Measurements from ENCODE around the gene TAAR6. TPM values are rescaled to one million over a fixed set of nuclear protein-coding genes. Genes with fewer than 3 reads are reported as not detected.

The TAAR6 gene
- total RNA-seq: not detected
- not detected for polyA plus RNA-seq
- total RNA-seq: not detected

DNA sequence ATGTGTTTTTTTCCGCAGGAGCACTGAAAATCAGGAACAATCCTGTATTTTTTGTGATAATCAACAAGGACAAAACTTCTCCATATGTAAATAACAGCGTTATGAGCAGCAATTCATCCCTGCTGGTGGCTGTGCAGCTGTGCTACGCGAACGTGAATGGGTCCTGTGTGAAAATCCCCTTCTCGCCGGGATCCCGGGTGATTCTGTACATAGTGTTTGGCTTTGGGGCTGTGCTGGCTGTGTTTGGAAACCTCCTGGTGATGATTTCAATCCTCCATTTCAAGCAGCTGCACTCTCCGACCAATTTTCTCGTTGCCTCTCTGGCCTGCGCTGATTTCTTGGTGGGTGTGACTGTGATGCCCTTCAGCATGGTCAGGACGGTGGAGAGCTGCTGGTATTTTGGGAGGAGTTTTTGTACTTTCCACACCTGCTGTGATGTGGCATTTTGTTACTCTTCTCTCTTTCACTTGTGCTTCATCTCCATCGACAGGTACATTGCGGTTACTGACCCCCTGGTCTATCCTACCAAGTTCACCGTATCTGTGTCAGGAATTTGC, at the start of gene TAAR6:
TSS of gene TAAR6 (plus strand) at position 102 of the 557 bp plus-strand sequence. CDS start at position 102, 0 bp downstream.
- no peaks in the 10 kb centered on the region for H3K4me1 Mint-ChIP-seq
- H3K9me3 ChIP-seq (ENCODE audit: control insufficient read depth in 2 of 3, low read length in 3 of 3): no peaks in the 10 kb centered on the region
- no peaks in the 10 kb centered on the region for H3K4me1 ChIP-seq (ENCODE audit: control insufficient read depth in 2 of 2, insufficient read depth in 2 of 2, low read length in 2 of 2)
- H3K27ac ChIP-seq (ENCODE audit: low read depth, low read length): no peak within 1 kb of the TSS
- H3K27me3 ChIP-seq (ENCODE audit: control insufficient read depth in 2 of 2, insufficient read depth in 2 of 2, low read length in 2 of 2): no peaks in the 10 kb centered on the region
- DNase-seq (no peak), ATAC-seq (no peak)
- no peak within 1 kb of the TSS for H3K4me3 ChIP-seq (ENCODE audit: low read length)
- H3K27me3 Mint-ChIP-seq: peaks cover 10 to 42% (median 38%) of the 10 kb centered on the region in 5 donors
- intact Hi-C loops (cut with micrococcal nuclease): no loop called here
- H3K27ac Mint-ChIP-seq: no peak within 1 kb of the TSS
- no peaks in the 10 kb centered on the region for H3K36me3 Mint-ChIP-seq
- POLR2A ChIA-PET: no interaction called here
- no peak within 1 kb of the TSS for H3K4me3 Mint-ChIP-seq
- H3K36me3 ChIP-seq (ENCODE audit: control insufficient read depth in 2 of 3, insufficient read depth in 3 of 3, low read length in 3 of 3): no peaks in the 10 kb centered on the region
- H3K9me3 Mint-ChIP-seq: no peaks in the 10 kb centered on the region
- CTCF ChIA-PET: no interaction called here

DNA sequence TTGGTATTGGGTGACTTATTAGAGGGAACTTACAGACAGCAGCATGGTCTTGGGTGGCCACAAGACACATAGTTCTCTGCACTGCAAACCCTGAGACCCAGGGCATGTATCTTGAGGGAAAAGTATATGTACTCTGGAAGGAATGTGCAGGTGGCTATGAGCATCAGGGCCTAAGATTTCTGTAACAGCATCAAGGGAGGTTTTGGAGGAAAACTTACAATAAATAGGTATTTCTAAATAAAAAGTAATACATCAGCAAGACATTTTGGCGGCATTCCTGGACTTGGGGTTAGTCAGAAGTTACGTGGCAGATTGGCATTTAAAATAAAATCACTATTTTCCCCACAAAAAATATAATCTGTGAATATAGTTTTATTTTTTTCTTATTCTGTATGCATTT, 49.2 kb upstream of the TAAR6 start:
- Mint-ChIP-seq H3K27me3 (peaks cover 15 to 76% (median 29%) of the 10 kb centered on the region in 5 donors), H3K36me3 (no peaks in the 10 kb centered on the region), H3K27ac (no peak overlapping the region), H3K4me1 (no peaks in the 10 kb centered on the region), H3K9me3 (no peaks in the 10 kb centered on the region), H3K4me3 (no peak overlapping the region)
- ATAC-seq: no peak
- no peaks in the 10 kb centered on the region for H3K9me3 ChIP-seq (ENCODE audit: control insufficient read depth in 2 of 3, low read length in 3 of 3)
- H3K27me3 ChIP-seq (ENCODE audit: control insufficient read depth in 2 of 2, insufficient read depth in 2 of 2, low read length in 2 of 2): peaks cover 0 to 5% of the 10 kb centered on the region in 2 donors
- no peaks in the 10 kb centered on the region for H3K36me3 ChIP-seq (ENCODE audit: control insufficient read depth in 2 of 3, insufficient read depth in 3 of 3, low read length in 3 of 3)
- no peak overlapping the region for H3K27ac ChIP-seq (ENCODE audit: low read depth, low read length)
- no peak for DNase-seq
- ChIA-PET POLR2A (no interaction called here), CTCF (no interaction called here)
- no peak overlapping the region for H3K4me3 ChIP-seq (ENCODE audit: low read length)
- intact Hi-C loops (cut with micrococcal nuclease): no loop called here
- H3K4me1 ChIP-seq (ENCODE audit: control insufficient read depth in 2 of 2, insufficient read depth in 2 of 2, low read length in 2 of 2): no peaks in the 10 kb centered on the region

DNA sequence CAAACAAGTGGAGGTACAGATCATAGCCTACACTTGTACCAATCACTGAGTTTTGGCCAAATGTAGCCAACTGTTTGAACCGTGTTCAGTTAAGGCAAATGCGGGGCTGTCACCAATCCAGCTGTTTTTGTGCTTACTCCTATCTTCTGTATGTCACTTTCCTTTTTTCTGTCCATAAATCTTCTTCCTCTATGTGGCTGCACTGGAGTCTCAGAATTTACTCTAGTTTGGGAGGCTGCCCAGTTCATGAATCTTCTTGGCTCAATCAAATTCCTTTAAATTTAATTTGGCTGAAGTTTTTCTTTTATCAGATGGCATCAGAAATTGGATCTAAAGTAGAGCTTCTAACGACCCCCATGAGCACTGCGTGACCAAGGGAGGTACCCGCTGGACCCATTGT, 45.5 kb upstream of the TAAR6 start:
- Mint-ChIP-seq H3K9me3 (no peaks in the 10 kb centered on the region), H3K27me3 (peaks cover 18 to 58% (median 45%) of the 10 kb centered on the region in 5 donors), H3K36me3 (no peaks in the 10 kb centered on the region), H3K4me3 (no peak overlapping the region), H3K4me1 (no peaks in the 10 kb centered on the region), H3K27ac (peak overlapping the region in 1 of 9 donors; percentile 1)
- intact Hi-C loops (cut with micrococcal nuclease): no loop called here
- ChIA-PET CTCF (interaction anchor here (1.2 to 1.6 kb wide), 2 partner anchors 12 to 1027 kb away, joined by 4 read pairs; partner anchors contain the start of gene STX7), POLR2A (no interaction called here)
- H3K27me3 ChIP-seq (ENCODE audit: control insufficient read depth in 2 of 2, insufficient read depth in 2 of 2, low read length in 2 of 2): peaks cover 0 to 5% of the 10 kb centered on the region in 2 donors
- no peaks in the 10 kb centered on the region for H3K4me1 ChIP-seq (ENCODE audit: control insufficient read depth in 2 of 2, insufficient read depth in 2 of 2, low read length in 2 of 2)
- H3K27ac ChIP-seq (ENCODE audit: low read depth, low read length): no peak overlapping the region
- no peaks in the 10 kb centered on the region for H3K36me3 ChIP-seq (ENCODE audit: control insufficient read depth in 2 of 3, insufficient read depth in 3 of 3, low read length in 3 of 3)
- ATAC-seq (no peak), DNase-seq (no peak)
- no peaks in the 10 kb centered on the region for H3K9me3 ChIP-seq (ENCODE audit: control insufficient read depth in 2 of 3, low read length in 3 of 3)
- no peak overlapping the region for H3K4me3 ChIP-seq (ENCODE audit: low read length)

- Histone ChIP-seq H3K36me3 (ENCODE audit: control insufficient read depth in 2 of 3, insufficient read depth in 3 of 3, low read length in 3 of 3) (no peaks in the 10 kb centered on the region), H3K4me1 (ENCODE audit: control insufficient read depth in 2 of 2, insufficient read depth in 2 of 2, low read length in 2 of 2) (no peaks in the 10 kb centered on the region), H3K27me3 (ENCODE audit: control insufficient read depth in 2 of 2, insufficient read depth in 2 of 2, low read length in 2 of 2) (peaks cover 0 to 5% of the 10 kb centered on the region in 2 donors), H3K27ac (ENCODE audit: low read depth, low read length) (no peak overlapping the region), H3K4me3 (ENCODE audit: low read length) (no peak overlapping the region), H3K9me3 (ENCODE audit: control insufficient read depth in 2 of 3, low read length in 3 of 3) (no peaks in the 10 kb centered on the region)
- Mint-ChIP-seq H3K4me1 (peaks cover 0 to 3% (median 0%) of the 10 kb centered on the region in 7 donors), H3K9me3 (no peaks in the 10 kb centered on the region), H3K27me3 (peaks cover 18 to 53% (median 43%) of the 10 kb centered on the region in 5 donors), H3K4me3 (no peak overlapping the region), H3K27ac (no peak overlapping the region), H3K36me3 (no peaks in the 10 kb centered on the region)
- no peak for ATAC-seq
- intact Hi-C loops (cut with micrococcal nuclease): no loop called here
- POLR2A ChIA-PET: no interaction called here
- no peak for DNase-seq
- CTCF ChIA-PET: interaction anchor here (0.5 to 1.0 kb wide), 2 partner anchors 37 to 1390 kb away, joined by 3 read pairs; no protein-coding TSS in a partner anchor
These were observed 44.3 kb upstream of the TAAR6 start for GRCh38 chr6:132525866-132526265.

GRCh38 chr6:132526461-132526860, 43.7 kb upstream of the TAAR6 start:
- intact Hi-C loops (cut with micrococcal nuclease): no loop called here

GRCh38 chr6:132527791-132528190, 42.3 kb upstream of the TAAR6 start:
- intact Hi-C loops (cut with micrococcal nuclease): no loop called here
- Histone ChIP-seq H3K27me3 (ENCODE audit: control insufficient read depth in 2 of 2, insufficient read depth in 2 of 2, low read length in 2 of 2) (peaks cover 0 to 5% of the 10 kb centered on the region in 2 donors), H3K36me3 (ENCODE audit: control insufficient read depth in 2 of 3, insufficient read depth in 3 of 3, low read length in 3 of 3) (no peaks in the 10 kb centered on the region), H3K9me3 (ENCODE audit: control insufficient read depth in 2 of 3, low read length in 3 of 3) (no peaks in the 10 kb centered on the region), H3K27ac (ENCODE audit: low read depth, low read length) (no peak overlapping the region), H3K4me1 (ENCODE audit: control insufficient read depth in 2 of 2, insufficient read depth in 2 of 2, low read length in 2 of 2) (no peaks in the 10 kb centered on the region), H3K4me3 (ENCODE audit: low read length) (no peak overlapping the region)
- DNase-seq: no peak
- peaks cover 0 to 3% (median 0%) of the 10 kb centered on the region in 7 donors for H3K4me1 Mint-ChIP-seq
- POLR2A ChIA-PET: no interaction called here
- no peaks in the 10 kb centered on the region for H3K36me3 Mint-ChIP-seq
- H3K27me3 Mint-ChIP-seq: peaks cover 18 to 48% (median 32%) of the 10 kb centered on the region in 5 donors
- H3K27ac Mint-ChIP-seq: no peak overlapping the region
- no peak overlapping the region for H3K4me3 Mint-ChIP-seq
- CTCF ChIA-PET: no interaction called here
- H3K9me3 Mint-ChIP-seq: no peaks in the 10 kb centered on the region
- ATAC-seq: no peak

More at GRCh38 chr6:132526461-132526860, 43.7 kb upstream of the TAAR6 start:
- no peak overlapping the region for H3K27ac ChIP-seq (ENCODE audit: low read depth, low read length)
- no peak overlapping the region for H3K4me3 ChIP-seq (ENCODE audit: low read length)
- no peaks in the 10 kb centered on the region for H3K9me3 ChIP-seq (ENCODE audit: control insufficient read depth in 2 of 3, low read length in 3 of 3)
- Mint-ChIP-seq H3K9me3 (no peaks in the 10 kb centered on the region), H3K4me1 (peaks cover 0 to 3% (median 0%) of the 10 kb centered on the region in 7 donors), H3K36me3 (no peaks in the 10 kb centered on the region), H3K27ac (no peak overlapping the region), H3K27me3 (peaks cover 18 to 53% (median 37%) of the 10 kb centered on the region in 5 donors), H3K4me3 (no peak overlapping the region)
- ATAC-seq (no peak), DNase-seq (no peak)
- H3K4me1 ChIP-seq (ENCODE audit: control insufficient read depth in 2 of 2, insufficient read depth in 2 of 2, low read length in 2 of 2): no peaks in the 10 kb centered on the region
- no peaks in the 10 kb centered on the region for H3K36me3 ChIP-seq (ENCODE audit: control insufficient read depth in 2 of 3, insufficient read depth in 3 of 3, low read length in 3 of 3)
- H3K27me3 ChIP-seq (ENCODE audit: control insufficient read depth in 2 of 2, insufficient read depth in 2 of 2, low read length in 2 of 2): peaks cover 0 to 5% of the 10 kb centered on the region in 2 donors
- ChIA-PET CTCF (interaction anchor here (0.5 kb wide), 1 partner anchor 1389 kb away, joined by 3 read pairs; no protein-coding TSS in a partner anchor), POLR2A (no interaction called here)

Measured in naive thymus-derived CD4-positive, alpha-beta T cell (primary cell).